ENCODE measurements around the gene CDC34.
A peak's percentile ranks its signal among the peaks of the same experiment; 100 is the strongest.

CDC34 gene

GRCh38 chr19:497491-497868, 34.1 kb upstream of the CDC34 start:
- no peak for DNase-seq (ENCODE audit: low read depth, low spot score)

GRCh38 chr19:497869-498510, 33.6 kb upstream of the CDC34 start:
- no peak for DNase-seq (ENCODE audit: low read depth, low spot score)

- no peak for DNase-seq (ENCODE audit: low read depth, low spot score)
Observed at GRCh38 chr19:498511-498891, 33.1 kb upstream of the CDC34 start.

GRCh38 chr19:498977-499623, 32.5 kb upstream of the CDC34 start:
- DNase-seq (ENCODE audit: low read depth, low spot score), result no peak

GRCh38 chr19:501646-502045, 29.9 kb upstream of the CDC34 start:
- no peak for DNase-seq (ENCODE audit: low read depth, low spot score)

- no peak for DNase-seq (ENCODE audit: low read depth, low spot score)
Observed at GRCh38 chr19:504616-505015, 26.9 kb upstream of the CDC34 start.

- DNase-seq (ENCODE audit: low read depth, low spot score), result peak; percentile 76
Observed at GRCh38 chr19:506404-507285, 24.9 kb upstream of the CDC34 start.

GRCh38 chr19:507286-508203, 24.0 kb upstream of the CDC34 start, which contains the start of gene TPGS1:
Gene TPGS1 (plus strand): TSS chr19:507497. CDS start chr19:507507, 10 bp downstream.
- peak; percentile 99 for DNase-seq (ENCODE audit: low read depth, low spot score)

GRCh38 chr19:508204-509150, 23.1 kb upstream of the CDC34 start:
- DNase-seq (ENCODE audit: low read depth, low spot score), result no peak

- DNase-seq (ENCODE audit: low read depth, low spot score), result no peak
Observed at GRCh38 chr19:510606-511100, 20.9 kb upstream of the CDC34 start.

GRCh38 chr19:511101-511851, 20.3 kb upstream of the CDC34 start:
- DNase-seq (ENCODE audit: low read depth, low spot score), result no peak

- no peak for DNase-seq (ENCODE audit: low read depth, low spot score)
Observed at GRCh38 chr19:512547-513365, 18.8 kb upstream of the CDC34 start.

GRCh38 chr19:513368-514165, 18.0 kb upstream of the CDC34 start:
- no peak for DNase-seq (ENCODE audit: low read depth, low spot score)

- no peak for DNase-seq (ENCODE audit: low read depth, low spot score)
Observed at GRCh38 chr19:514166-514663, 17.3 kb upstream of the CDC34 start.

GRCh38 chr19:517721-518597, 13.6 kb upstream of the CDC34 start:
- DNase-seq (ENCODE audit: low read depth, low spot score), result no peak

- DNase-seq (ENCODE audit: low read depth, low spot score), result no peak
Observed at GRCh38 chr19:518598-519231, 12.8 kb upstream of the CDC34 start.
